ENCODE data around the gene MVB12A.
A peak's percentile ranks its signal among the peaks of the same experiment; 100 is the strongest.

Gene MVB12A

GRCh38 chr19:17405250-17406045, 14.4 kb upstream of the MVB12A start, which contains the start of gene BST2:
BST2 (minus strand) TSS chr19:17405630; CDS start chr19:17405575, 55 bp downstream.
- DNase-seq, result peak; percentile 61 to 76

GRCh38 chr19:17406046-17406886, 13.6 kb upstream of the MVB12A start:
- DNase-seq, result no peak

- no peak for DNase-seq
Measured at GRCh38 chr19:17406887-17407196, 13.0 kb upstream of the MVB12A start.

GRCh38 chr19:17409990-17410389, 9.9 kb upstream of the MVB12A start:
- DNase-seq, result no peak

- DNase-seq, result no peak
Measured at GRCh38 chr19:17411801-17412200, 8.0 kb upstream of the MVB12A start.

GRCh38 chr19:17414097-17414496, 5.8 kb upstream of the MVB12A start:
- DNase-seq, result no peak

- DNase-seq, result no peak
Measured at GRCh38 chr19:17415121-17415520, 4.7 kb upstream of the MVB12A start.

- DNase-seq, result no peak
Measured at GRCh38 chr19:17418710-17419109, 1.1 kb upstream of the MVB12A start.

GRCh38 chr19:17419154-17419620, 660 bp upstream of the MVB12A start:
- no peak for DNase-seq

GRCh38 chr19:17420475-17420924, 653 bp downstream of the MVB12A start:
- peak; percentile 26 to 37 for DNase-seq

- DNase-seq, result no peak
Measured at GRCh38 chr19:17421942-17422341, 2.1 kb downstream of the MVB12A start.

- DNase-seq, result no peak
Measured at GRCh38 chr19:17423429-17424208, 3.8 kb downstream of the MVB12A start.

- peak in 1 of 2 experiments; percentile 22 for DNase-seq
Measured at GRCh38 chr19:17424743-17425365, 5.0 kb downstream of the MVB12A start.

- DNase-seq, result no peak
Measured at GRCh38 chr19:17429641-17430113, 9.8 kb downstream of the MVB12A start.

GRCh38 chr19:17431417-17431816, 11.6 kb downstream of the MVB12A start:
- no peak for DNase-seq

GRCh38 chr19:17435218-17435617, 15.4 kb downstream of the MVB12A start:
- DNase-seq, result no peak

- no peak for DNase-seq
Measured at GRCh38 chr19:17436094-17436873, 16.4 kb downstream of the MVB12A start.

- no peak for DNase-seq
Measured at GRCh38 chr19:17436874-17437267, 17.0 kb downstream of the MVB12A start.

- no peak for DNase-seq
Measured at GRCh38 chr19:17441241-17442021, 21.6 kb downstream of the MVB12A start.

GRCh38 chr19:17445526-17446165, 25.8 kb downstream of the MVB12A start:
- DNase-seq, result no peak
